NCI-H1694 (cell line): ENCODE results near the gene PLCL1.
"Not testable (repeated sequence)": the region's sequence is repeated elsewhere in the genome, so short reads cannot be mapped to it uniquely, and the experiment has no call there.

ENCODE experiments used
- DNase-seq: peaks from one replicate; lab custom pipeline; 2025; lab: John Stamatoyannopoulos, UW

PLCL1 gene

DNA sequence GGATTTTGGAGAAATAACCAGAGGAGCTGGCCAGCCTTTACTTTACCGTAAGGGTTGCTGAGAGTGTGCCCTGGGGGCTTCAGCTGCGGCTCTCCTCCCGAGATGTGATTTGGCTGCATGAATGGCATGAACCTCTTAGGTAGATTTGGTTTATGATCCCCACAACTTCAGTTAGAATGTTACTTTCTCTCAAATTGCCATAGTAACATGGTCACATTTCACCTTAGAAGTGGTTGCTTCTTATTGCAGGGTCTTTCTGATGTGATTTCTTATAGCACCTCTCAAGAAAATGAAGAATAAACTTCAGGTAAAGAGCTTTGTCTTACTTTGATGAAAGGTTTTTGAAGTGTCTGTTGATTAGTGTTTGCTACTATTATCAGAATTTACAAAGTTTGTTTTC lies 5.6 kb downstream of the PLCL1 start:
- DNase-seq, result no peak

DNA sequence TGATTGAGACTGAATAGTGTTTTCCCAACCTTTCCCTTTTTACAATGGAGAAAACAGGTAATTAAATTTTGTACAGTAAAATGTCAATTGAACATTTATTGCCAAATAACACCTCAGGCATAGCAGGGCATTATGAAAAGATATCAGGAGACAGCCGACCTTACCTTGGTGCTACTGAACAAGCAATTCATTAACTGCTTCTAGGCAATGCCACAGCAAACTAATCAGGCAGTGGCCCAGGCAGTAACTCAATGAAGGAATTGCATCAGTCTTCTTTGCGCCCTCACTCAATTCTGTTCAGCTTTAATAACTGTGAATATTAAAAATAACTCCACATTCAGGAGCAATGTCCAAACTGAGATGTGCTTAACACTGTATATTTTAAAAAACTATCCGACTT lies 6.1 kb downstream of the PLCL1 start:
- no peak for DNase-seq

DNA sequence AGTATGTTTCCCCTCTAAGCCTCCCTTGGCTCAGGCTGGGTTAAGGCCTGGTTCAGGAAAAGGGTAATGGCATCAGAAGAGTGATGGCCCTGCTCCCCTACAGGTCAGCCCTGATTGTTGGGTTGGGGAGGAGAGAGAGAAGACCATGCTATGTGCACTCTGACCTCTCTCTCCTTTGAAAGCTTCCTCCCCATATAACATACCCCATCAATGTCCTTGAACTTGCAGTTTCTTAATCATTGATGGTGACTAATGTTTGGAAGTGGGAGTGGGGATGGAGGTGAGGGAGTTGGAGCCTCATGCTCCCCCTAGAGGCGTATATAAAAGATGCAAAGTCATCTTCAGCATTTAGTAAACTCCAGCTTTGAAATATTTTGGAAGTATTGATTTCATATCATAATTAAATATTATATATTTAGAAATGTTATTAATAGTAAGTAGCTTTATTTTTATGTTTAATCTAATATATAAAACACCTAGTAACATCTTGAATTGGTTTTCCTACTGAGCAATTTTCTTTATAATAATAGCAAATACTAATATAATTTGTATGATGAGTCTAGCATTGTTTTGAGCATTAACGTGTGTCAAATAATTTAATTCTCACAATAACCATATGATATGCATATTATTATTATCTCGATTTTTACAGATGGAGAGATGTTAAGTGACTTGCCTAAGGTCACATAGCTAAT lies 8.8 kb downstream of the PLCL1 start:
- no peak for DNase-seq

- no peak for DNase-seq
Measured at GRCh38 chr2:197814526-197814925, 10.1 kb downstream of the PLCL1 start.

GRCh38 chr2:197821550-197822289 lies 17.3 kb downstream of the PLCL1 start:
- DNase-seq, result no peak

DNA sequence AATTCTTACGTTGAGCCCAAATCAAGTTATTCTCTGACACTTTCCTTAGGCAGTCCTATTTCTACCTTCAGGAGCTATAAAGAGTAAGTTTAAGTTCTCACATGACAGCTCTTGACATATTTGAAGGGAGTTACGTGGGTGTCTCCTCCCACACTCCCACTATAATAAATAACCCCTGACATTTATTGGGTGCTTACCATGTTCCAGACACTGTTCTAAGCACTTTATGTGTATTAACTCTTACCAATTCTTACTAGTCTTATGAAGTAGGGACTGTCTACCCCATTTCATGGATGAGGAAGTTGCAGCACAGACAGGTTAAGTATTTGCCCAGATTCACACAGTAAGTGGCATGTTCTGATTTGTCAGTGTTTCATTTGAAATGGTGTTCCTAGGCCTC lies 17.9 kb downstream of the PLCL1 start:
- DNase-seq, result no peak

GRCh38 chr2:197827618-197828017 lies 23.2 kb downstream of the PLCL1 start:
- DNase-seq, result no peak

GRCh38 chr2:197828464-197829135 lies 24.2 kb downstream of the PLCL1 start:
- no peak for DNase-seq

DNA sequence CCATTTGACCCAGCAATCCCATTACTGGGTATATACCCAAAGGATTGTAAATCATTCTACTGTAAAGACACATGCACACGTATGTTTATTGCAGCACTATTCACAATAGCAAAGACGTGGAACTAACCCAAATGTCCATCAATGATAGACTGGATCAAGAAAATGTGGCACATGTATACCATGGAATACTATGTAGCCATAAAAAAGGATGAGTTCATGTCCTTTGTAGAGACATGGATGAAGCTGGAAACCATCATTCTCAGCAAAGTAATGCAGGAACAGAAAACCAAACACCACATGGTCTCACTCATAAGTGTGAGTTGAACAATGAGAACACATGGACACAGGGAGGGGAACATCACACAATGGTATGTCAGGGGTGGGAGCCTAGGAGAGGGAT lies 30.4 kb downstream of the PLCL1 start:
- not testable (repeated sequence) for DNase-seq

DNA sequence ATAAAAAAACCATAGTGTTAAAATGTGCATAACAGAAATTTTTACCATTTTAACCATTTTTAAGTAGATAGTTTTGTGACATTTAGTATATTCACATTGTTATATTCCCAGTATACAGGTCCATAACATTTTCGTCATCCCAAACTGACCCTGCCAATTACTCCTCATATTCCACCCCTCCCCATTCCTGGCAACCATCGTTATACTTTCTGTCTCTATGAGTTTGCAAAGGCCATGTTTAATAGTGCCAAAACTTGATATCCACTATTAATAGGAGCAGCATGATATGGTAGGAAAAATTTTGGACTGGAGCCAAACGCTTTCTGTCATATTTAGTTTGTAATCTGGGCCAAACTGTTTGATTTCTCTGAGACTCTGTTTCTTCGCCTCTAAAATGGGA lies 30.9 kb downstream of the PLCL1 start:
- DNase-seq, result no peak

DNA sequence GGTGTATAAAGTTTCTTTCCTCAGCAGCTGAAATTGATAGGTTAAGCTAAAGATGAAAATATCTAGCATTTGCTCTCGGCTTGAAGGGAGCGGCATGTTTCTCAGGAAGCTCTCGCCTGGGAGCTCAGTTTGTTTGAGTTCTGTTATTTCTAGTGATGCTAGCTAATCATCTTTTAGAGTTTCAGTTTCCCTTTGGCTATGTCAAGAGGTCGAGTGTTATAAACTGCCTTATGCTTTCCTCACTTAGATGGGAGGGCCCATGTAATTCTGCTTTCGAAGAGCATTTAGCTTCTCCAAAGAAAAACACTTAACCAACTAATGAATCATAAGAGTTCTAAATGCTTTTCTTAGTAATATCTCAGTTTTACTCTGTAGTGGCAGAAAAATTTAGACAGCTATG lies 33.6 kb downstream of the PLCL1 start:
- no peak for DNase-seq

DNA sequence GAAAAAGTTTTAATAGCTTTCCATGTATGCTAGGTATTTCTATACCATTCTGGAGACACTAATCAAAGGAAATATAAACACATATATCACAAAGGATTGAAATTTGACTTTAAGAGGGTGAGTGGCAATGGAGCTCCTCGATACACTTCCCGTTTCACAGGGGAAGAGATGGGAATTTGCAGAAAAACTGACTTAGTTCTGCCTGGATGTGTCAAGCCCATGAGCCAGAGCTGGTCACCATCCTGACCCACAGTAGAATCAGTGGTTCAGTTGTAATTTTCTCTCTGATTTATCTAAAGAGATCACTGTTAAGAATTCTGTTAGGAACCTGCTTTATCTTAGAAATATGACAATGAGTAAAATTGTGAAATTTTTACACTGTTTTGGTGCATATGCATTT lies 34.2 kb downstream of the PLCL1 start:
- DNase-seq, result no peak

GRCh38 chr2:197839327-197839726 lies 34.9 kb downstream of the PLCL1 start:
- no peak for DNase-seq

- no peak for DNase-seq
Measured at GRCh38 chr2:197839856-197840255, 35.5 kb downstream of the PLCL1 start.

GRCh38 chr2:197846128-197846527 lies 41.7 kb downstream of the PLCL1 start:
- DNase-seq, result no peak

DNA sequence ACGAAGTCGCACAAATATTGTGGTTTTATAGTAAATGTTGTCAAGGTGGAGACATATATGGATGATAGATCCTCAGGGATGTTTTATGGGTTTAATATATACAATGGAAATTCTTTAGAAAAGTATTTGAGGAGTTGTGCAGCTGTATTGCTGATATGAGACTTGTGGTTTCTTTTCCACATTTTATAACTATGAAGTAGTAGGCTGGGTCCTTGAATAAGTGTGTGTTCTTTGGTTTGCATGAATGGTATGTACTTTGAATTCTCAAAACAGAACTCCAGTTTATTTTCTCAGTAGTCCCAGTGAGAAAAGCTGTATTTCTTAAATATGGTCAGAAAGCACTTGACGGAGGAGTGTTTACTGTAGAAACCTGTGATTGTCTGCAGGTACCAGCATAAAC lies 42.4 kb downstream of the PLCL1 start:
- no peak for DNase-seq

DNA sequence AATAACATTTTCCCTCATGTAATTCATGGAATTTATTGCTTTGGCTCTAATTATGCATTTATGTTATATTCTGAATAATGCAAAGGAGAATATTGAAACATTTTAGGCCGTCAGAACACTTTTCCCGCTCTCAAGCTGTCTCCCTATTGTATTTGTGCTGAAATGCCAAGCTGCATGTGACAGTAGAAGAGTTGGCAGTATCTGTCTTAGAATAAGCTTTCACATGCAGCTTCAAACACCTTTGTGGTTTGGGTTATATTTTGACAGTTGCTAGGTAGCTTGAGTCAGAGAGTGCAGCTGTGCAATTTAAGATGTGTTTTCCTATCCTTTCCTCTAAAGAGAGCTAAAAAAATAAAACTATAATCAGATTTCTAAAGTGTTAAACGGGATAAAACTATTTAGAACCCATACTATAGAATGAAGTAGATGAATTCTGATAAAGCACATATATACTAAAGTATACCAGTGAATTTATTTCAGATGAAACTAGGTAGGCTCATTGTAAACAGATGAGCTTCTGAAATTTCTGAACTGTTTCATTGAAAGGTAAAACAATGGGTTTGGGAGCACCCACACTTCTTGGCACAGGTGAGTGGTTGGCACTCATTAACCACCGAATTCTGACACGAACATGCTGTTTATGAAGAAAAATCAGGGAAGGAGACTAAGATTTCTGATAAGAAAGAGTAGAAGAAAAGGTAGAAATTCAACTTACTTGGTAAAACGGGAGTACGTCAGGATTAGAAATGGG lies 43.4 kb downstream of the PLCL1 start:
- no peak for DNase-seq

DNA sequence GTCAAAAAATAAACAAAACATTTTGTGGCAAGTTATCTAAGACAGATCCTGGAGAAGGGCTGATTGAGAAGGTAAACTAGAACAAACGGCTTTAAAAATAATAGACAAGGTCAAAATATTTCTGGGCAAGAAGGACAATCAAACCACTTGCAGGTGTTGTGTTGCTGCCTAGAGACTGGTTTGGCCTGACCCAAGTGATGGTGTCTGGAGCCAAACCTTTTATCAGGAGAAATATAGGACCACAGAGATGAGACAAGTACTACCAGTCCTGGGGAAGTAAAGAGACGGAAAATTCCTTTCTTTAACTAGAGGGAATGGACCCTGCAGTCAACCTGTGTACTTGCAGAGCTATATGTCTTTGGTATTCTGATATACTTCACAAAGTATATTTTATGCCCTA lies 44.2 kb downstream of the PLCL1 start:
- no peak for DNase-seq

- DNase-seq, result no peak
Measured at GRCh38 chr2:197850882-197851450, 46.6 kb downstream of the PLCL1 start.

DNA sequence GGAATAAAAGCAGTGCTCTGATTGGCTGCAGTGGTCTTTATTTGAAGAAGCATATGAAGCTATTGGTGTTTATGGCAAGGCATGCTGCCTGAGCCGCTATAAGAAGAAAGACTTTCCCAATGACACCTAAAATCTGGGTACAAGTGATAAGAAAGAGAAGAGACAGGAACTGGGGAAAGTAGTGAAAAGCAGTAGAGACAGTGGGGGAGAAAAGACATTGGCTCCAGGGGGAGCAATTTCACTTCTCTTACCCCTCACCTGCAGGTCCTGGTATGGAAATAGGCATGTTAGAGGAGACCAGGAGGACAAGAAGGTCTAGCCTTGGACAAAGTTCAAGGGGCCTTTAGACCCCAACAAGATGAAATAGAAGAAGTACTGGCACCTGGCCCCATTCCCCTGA lies 47.1 kb downstream of the PLCL1 start:
- no peak for DNase-seq

- DNase-seq, result no peak
Measured at GRCh38 chr2:197852108-197852507, 47.7 kb downstream of the PLCL1 start.

GRCh38 chr2:197853549-197853948 lies 49.2 kb downstream of the PLCL1 start:
- no peak for DNase-seq
